ENCODE results near the gene POLR3F.

The POLR3F gene, protein sequence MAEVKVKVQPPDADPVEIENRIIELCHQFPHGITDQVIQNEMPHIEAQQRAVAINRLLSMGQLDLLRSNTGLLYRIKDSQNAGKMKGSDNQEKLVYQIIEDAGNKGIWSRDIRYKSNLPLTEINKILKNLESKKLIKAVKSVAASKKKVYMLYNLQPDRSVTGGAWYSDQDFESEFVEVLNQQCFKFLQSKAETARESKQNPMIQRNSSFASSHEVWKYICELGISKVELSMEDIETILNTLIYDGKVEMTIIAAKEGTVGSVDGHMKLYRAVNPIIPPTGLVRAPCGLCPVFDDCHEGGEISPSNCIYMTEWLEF

DNA sequence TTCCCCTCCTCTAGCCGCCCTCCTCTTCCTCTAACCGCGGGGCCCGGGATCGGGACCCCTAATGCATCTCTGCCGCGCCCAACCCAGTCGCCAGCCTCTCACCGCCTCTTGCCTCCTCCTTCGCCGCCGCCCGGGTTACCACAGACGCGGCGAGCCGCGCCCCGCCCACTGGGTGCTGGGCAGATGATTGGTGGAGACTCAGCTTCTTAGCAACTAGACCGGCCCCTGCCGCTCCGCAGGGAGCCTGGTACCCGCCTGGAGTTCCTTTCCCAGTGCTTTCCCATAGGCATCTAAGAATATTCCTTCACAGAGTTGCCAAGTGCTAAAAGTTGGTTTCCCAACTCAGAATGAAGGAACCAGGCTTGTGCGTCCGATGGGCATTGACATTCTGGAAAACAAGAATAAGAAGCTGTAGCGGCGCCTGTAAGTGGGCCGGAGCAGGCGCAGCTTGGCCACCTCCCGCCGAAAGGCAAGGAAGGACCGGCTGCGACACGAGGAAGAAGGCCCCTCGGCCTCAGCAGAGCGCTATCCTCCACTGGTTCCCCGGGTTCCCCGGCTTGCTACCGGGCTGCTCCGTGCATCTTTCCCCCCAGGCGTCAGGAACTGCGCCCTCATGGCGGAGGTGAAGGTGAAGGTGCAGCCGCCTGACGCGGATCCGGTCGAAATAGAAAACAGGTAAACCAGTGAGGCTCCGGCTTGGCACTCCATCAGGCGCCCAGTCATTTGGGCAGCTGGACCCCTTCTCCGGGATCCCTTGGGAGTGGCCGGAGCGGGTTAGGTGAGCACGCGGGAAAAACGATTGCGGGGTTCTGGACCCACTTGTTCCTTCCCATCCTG lies at the start of gene POLR3F, which contains the start of gene DZANK1:
POLR3F (plus strand) TSS at position 497 of the 837 bp plus-strand sequence; CDS start at position 614, 117 bp downstream.
DZANK1 (minus strand) TSS at position 137 of the 837 bp plus-strand sequence. CDS start 1,672 bp downstream, outside the sequence.
- Histone ChIP-seq H2AFZ (ENCODE audit: low read depth, low read length, severe bottlenecking) (peak within 1 kb of the TSS; percentile 95), H3K9ac (ENCODE audit: low read length) (peak within 1 kb of the TSS; percentile 83), H3K27ac (ENCODE audit: low read depth, low read length) (no peak within 1 kb of the TSS), H3K4me3 (ENCODE audit: insufficient read depth, low read length, poor library complexity, severe bottlenecking) (peak within 1 kb of the TSS; percentile 95), H3K27me3 (ENCODE audit: low read length) (no peaks in the 10 kb centered on the region), H3K9me2 (replicated peaks; ENCODE audit: insufficient read depth, low read length) (no peaks in the 10 kb centered on the region), H3K9me3 (ENCODE audit: insufficient read depth, low read length) (no peaks in the 10 kb centered on the region), H4K20me1 (ENCODE audit: low read depth, low read length) (no peaks in the 10 kb centered on the region), H3K79me2 (ENCODE audit: insufficient read depth, low read length) (peaks cover 22% of the 10 kb centered on the region), H3K4me2 (ENCODE audit: low read depth, low read length, poor library complexity, severe bottlenecking) (peak within 1 kb of the TSS; percentile 93), H3F3A (ENCODE audit: insufficient read depth) (no peaks in the 10 kb centered on the region), H3K36me3 (ENCODE audit: low read length) (no peaks in the 10 kb centered on the region)
- TF ChIP-seq, protein P1, sequence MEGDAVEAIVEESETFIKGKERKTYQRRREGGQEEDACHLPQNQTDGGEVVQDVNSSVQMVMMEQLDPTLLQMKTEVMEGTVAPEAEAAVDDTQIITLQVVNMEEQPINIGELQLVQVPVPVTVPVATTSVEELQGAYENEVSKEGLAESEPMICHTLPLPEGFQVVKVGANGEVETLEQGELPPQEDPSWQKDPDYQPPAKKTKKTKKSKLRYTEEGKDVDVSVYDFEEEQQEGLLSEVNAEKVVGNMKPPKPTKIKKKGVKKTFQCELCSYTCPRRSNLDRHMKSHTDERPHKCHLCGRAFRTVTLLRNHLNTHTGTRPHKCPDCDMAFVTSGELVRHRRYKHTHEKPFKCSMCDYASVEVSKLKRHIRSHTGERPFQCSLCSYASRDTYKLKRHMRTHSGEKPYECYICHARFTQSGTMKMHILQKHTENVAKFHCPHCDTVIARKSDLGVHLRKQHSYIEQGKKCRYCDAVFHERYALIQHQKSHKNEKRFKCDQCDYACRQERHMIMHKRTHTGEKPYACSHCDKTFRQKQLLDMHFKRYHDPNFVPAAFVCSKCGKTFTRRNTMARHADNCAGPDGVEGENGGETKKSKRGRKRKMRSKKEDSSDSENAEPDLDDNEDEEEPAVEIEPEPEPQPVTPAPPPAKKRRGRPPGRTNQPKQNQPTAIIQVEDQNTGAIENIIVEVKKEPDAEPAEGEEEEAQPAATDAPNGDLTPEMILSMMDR (IDR thresholded peaks at IDR 0.05; ENCODE audit: insufficient read depth, low read length, poor library complexity, severe bottlenecking) = no peak
- no peak for TF ChIP-seq EZH2phosphoT487 (conservative IDR thresholded peaks at IDR 0.05; ENCODE audit: low read length)

DNA sequence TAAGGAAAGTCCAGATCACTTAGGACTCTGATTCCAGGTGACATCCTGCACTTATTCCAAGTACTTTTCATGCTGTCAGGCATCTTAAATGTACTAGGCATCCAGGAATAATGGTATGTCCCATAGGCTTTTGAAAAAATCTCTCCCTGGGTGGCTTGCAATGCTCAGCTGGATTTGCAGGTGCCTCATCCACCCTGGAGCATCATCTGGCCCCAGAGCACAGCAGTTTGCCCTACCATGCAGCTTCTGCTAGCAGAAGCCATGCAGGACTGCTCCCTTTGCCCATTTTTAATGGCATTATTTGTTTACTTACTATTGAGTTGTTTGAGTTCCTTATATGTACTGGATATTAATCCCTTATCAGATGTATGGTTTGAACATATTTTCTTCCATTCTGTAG lies 45.6 kb upstream of the POLR3F start:
- no peak overlapping the region for H3K4me3 ChIP-seq (ENCODE audit: insufficient read depth, low read length, poor library complexity, severe bottlenecking)
- H2AFZ ChIP-seq (ENCODE audit: low read depth, low read length, severe bottlenecking) = no peak overlapping the region
- H3K36me3 ChIP-seq (ENCODE audit: low read length) = no peaks in the 10 kb centered on the region
- H3K9me3 ChIP-seq (ENCODE audit: insufficient read depth, low read length) = no peaks in the 10 kb centered on the region
- H3K9me2 ChIP-seq (replicated peaks; ENCODE audit: insufficient read depth, low read length) = no peaks in the 10 kb centered on the region
- no peaks in the 10 kb centered on the region for H3F3A ChIP-seq (ENCODE audit: insufficient read depth)
- no peaks in the 10 kb centered on the region for H3K79me2 ChIP-seq (ENCODE audit: insufficient read depth, low read length)
- no peak overlapping the region for H3K4me2 ChIP-seq (ENCODE audit: low read depth, low read length, poor library complexity, severe bottlenecking)
- TF ChIP-seq, protein P1 (IDR thresholded peaks at IDR 0.05; ENCODE audit: insufficient read depth, low read length, poor library complexity, severe bottlenecking) = no peak
- no peak for TF ChIP-seq EZH2phosphoT487 (conservative IDR thresholded peaks at IDR 0.05; ENCODE audit: low read length)
- no peaks in the 10 kb centered on the region for H3K27me3 ChIP-seq (ENCODE audit: low read length)
- no peaks in the 10 kb centered on the region for H4K20me1 ChIP-seq (ENCODE audit: low read depth, low read length)
- no peak overlapping the region for H3K9ac ChIP-seq (ENCODE audit: low read length)
- H3K27ac ChIP-seq (ENCODE audit: low read depth, low read length) = no peak overlapping the region

DNA sequence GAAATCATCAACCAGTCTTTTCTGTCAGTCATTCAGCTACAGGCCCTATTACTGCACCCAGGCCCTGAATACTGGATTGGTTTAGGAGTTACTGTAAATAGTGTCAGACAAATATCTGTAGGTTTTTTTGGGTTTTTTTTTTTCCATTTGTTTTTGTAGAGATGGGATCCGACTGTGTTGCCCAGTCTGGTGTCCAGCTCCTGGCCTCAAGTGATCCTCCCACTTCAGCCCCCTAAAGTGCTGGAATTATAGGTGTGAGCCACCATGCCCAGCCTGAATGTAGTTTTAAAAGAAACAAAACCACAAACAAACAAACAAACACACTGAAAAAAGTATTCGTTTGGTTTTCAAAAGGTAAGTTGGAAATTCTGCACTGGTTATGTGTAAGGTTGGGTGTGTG lies 40.0 kb upstream of the POLR3F start:
- Histone ChIP-seq H3K9me3 (ENCODE audit: insufficient read depth, low read length) (no peaks in the 10 kb centered on the region), H2AFZ (ENCODE audit: low read depth, low read length, severe bottlenecking) (no peak overlapping the region), H3K4me2 (ENCODE audit: low read depth, low read length, poor library complexity, severe bottlenecking) (no peak overlapping the region), H3K36me3 (ENCODE audit: low read length) (no peaks in the 10 kb centered on the region), H3K79me2 (ENCODE audit: insufficient read depth, low read length) (no peaks in the 10 kb centered on the region), H3F3A (ENCODE audit: insufficient read depth) (no peaks in the 10 kb centered on the region), H3K27ac (ENCODE audit: low read depth, low read length) (no peak overlapping the region), H3K4me3 (ENCODE audit: insufficient read depth, low read length, poor library complexity, severe bottlenecking) (no peak overlapping the region), H4K20me1 (ENCODE audit: low read depth, low read length) (no peaks in the 10 kb centered on the region), H3K9me2 (replicated peaks; ENCODE audit: insufficient read depth, low read length) (no peaks in the 10 kb centered on the region), H3K27me3 (ENCODE audit: low read length) (no peaks in the 10 kb centered on the region), H3K9ac (ENCODE audit: low read length) (no peak overlapping the region)
- TF ChIP-seq EZH2phosphoT487 (conservative IDR thresholded peaks at IDR 0.05; ENCODE audit: low read length) = no peak
- TF ChIP-seq, protein P1 (IDR thresholded peaks at IDR 0.05; ENCODE audit: insufficient read depth, low read length, poor library complexity, severe bottlenecking) = no peak
